K562 (cell line): ENCODE results near the gene JSRP1. TPM values are rescaled to one million over a fixed set of nuclear protein-coding genes. Genes with fewer than 3 reads are reported as not detected.

Experiments
- ARHGAP35 ChIP-seq: fragments of 450-650 bp; IDR thresholded peaks from 2 replicates; pipeline ENCODE4 v1.6.1; 2018; ENCODE audit not compliant: partially characterized antibody
- BCL6 ChIP-seq: fragments of 250-450 bp; sonication (Bioruptor Pico); IDR thresholded peaks from 2 replicates; pipeline ENCODE4 v1.4.0; 2020
- CHD2 ChIP-seq: IDR thresholded peaks from 2 replicates; pipeline ENCODE4 v1.6.1; 2011; ENCODE audit warnings: low read depth, low read length
- HSF4 ChIP-seq: fragments of 250-450 bp; sonication (Bioruptor Pico); IDR thresholded peaks from 2 replicates; pipeline ENCODE4 v2.1.2; 2022; ENCODE audit warnings: mild to moderate bottlenecking, moderate library complexity, borderline replicate concordance
- SAFB ChIP-seq: fragments of 200-400 bp; formaldehyde crosslinking; IDR thresholded peaks from 2 replicates; pipeline ENCODE4 v1.6.1; 2017; ENCODE audit warnings: low read depth, low read length, borderline replicate concordance
- SPI1 ChIP-seq: IDR thresholded peaks from 2 replicates; pipeline ENCODE4 v1.6.1; 2011; ENCODE audit warnings: low read depth, low read length, control low read depth, borderline replicate concordance
- TBP ChIP-seq: optimal IDR thresholded peaks from 2 replicates; pipeline ENCODE3; 2011; ENCODE audit warnings: low read depth, low read length, improper control_type of control experiment
- TEAD4 ChIP-seq, 2 experiments: sonication (generic) in 1 of 2; formaldehyde crosslinking in 1 of 2; IDR thresholded peaks; 2 replicates each; pipeline versions ENCODE4 v1.6.1 to v1.8.0; 2012 to 2022; ENCODE audit warnings: borderline replicate concordance in 1 of 2, inconsistent platforms in 1 of 2, low read length in 1 of 2, mild to moderate bottlenecking in 1 of 2, missing genetic modification reagents in 1 of 2
- ZFPM2 ChIP-seq: fragments of 250-450 bp; sonication (Bioruptor Pico); IDR thresholded peaks from 2 replicates; pipeline ENCODE4 v1.5.1; 2022; ENCODE audit warnings: mild to moderate bottlenecking
- ZNF232 ChIP-seq: sonication (generic); formaldehyde crosslinking; IDR thresholded peaks from 2 replicates; pipeline ENCODE4 v1.8.0; 2022; ENCODE audit warnings: mild to moderate bottlenecking, missing genetic modification reagents
- ZNF592 ChIP-seq: fragments of 450-650 bp; IDR thresholded peaks from 2 replicates; pipeline ENCODE4 v1.6.1; 2017; ENCODE audit warnings: antibody characterized with exemption, mild to moderate bottlenecking
- ZSCAN32 ChIP-seq: fragments of 450-650 bp; formaldehyde crosslinking; IDR thresholded peaks from 2 replicates; pipeline ENCODE4 v1.4.0; 2020; ENCODE audit warnings: mild to moderate bottlenecking, moderate library complexity
- polyA plus RNA-seq, 8 experiments: library from polyadenylated mRNA; depleted of rRNA in 4 of 8; stranded (reverse) in 5 of 8; unstranded in 3 of 8; fragments of >200 nt; fragmentation: Nextera tagmentation in 2 of 8; fragmentation: Illumina TruSeq in 1 of 8; extraction: Ambion mirVana in 2 of 8; extraction: Trizol in 1 of 8; gene quantifications; 2 replicates each; pipeline versions ENCODE4 v1.2.1 to v1.2.3, GENCODE V29; 2011 to 2014; ENCODE audit warnings: inconsistent platforms in 1 of 8, missing spikeins in 1 of 8
- total RNA-seq, 7 experiments: library from RNA; depleted of rRNA in 6 of 7; stranded (reverse); fragments of >200 nt in 6 of 7; fragmentation: Illumina TruSeq in 2 of 7; extraction: Trizol in 2 of 7; gene quantifications; 2 replicates each; pipeline versions ENCODE4 v1.2.1 to v1.2.3, GENCODE V29; 2011 to 2021; ENCODE audit warnings: low replicate concordance in 1 of 7
- TF ChIP-seq, protein P1 (sequence below): fragments of 450-650 bp; formaldehyde crosslinking; IDR thresholded peaks from 2 replicates; pipeline ENCODE4 v1.4.0; 2020; ENCODE audit warnings: mild to moderate bottlenecking, moderate library complexity
- TF ChIP-seq, protein P2 (sequence below), 3 experiments: IDR thresholded peaks in 2 of 3; conservative IDR thresholded peaks in 1 of 3; 2 replicates each; pipeline ENCODE4 v1.5.1; 2011 to 2012; ENCODE audit warnings: low read length in 3 of 3, mild to moderate bottlenecking in 3 of 3, control low read depth in 2 of 3, improper control_type of control experiment in 1 of 3, inconsistent platforms in 1 of 3, low read depth in 1 of 3, mixed read lengths in 1 of 3, moderate library complexity in 1 of 3; ENCODE audit not compliant: insufficient read depth in 2 of 3
- TF ChIP-seq, protein P3 (sequence below): fragments of 450-650 bp; formaldehyde crosslinking; conservative IDR thresholded peaks from 2 replicates; pipeline ENCODE4 v1.4.0; 2022; ENCODE audit warnings: mild to moderate bottlenecking, missing genetic modification characterization
- TF ChIP-seq, protein P4 (sequence below): sonication (generic); formaldehyde crosslinking; IDR thresholded peaks from 2 replicates; pipeline ENCODE4 v1.8.0; 2022; ENCODE audit warnings: missing genetic modification reagents, mild to moderate bottlenecking, borderline replicate concordance

The JSRP1 gene
- total and polyA plus RNA-seq, 9 of the 15 experiments (the other 6 are each of a cell fraction or from before 2014, with no cell fraction given), result 0.08 to 1.2 (median 0.51) TPM; not detected in 4

GRCh38 chr19:2261438-2262172, 5.4 kb upstream of the JSRP1 start (continued):
- TF ChIP-seq ZNF592, result peak; percentile 70
- TF ChIP-seq SPI1, result no peak
- no peak for TF ChIP-seq ZNF232
- no peak for TF ChIP-seq ARHGAP35
- TF ChIP-seq, protein P1, sequence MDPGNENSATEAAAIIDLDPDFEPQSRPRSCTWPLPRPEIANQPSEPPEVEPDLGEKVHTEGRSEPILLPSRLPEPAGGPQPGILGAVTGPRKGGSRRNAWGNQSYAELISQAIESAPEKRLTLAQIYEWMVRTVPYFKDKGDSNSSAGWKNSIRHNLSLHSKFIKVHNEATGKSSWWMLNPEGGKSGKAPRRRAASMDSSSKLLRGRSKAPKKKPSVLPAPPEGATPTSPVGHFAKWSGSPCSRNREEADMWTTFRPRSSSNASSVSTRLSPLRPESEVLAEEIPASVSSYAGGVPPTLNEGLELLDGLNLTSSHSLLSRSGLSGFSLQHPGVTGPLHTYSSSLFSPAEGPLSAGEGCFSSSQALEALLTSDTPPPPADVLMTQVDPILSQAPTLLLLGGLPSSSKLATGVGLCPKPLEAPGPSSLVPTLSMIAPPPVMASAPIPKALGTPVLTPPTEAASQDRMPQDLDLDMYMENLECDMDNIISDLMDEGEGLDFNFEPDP (CRISPR knock-in tag), result no peak
- TF ChIP-seq, protein P2, sequence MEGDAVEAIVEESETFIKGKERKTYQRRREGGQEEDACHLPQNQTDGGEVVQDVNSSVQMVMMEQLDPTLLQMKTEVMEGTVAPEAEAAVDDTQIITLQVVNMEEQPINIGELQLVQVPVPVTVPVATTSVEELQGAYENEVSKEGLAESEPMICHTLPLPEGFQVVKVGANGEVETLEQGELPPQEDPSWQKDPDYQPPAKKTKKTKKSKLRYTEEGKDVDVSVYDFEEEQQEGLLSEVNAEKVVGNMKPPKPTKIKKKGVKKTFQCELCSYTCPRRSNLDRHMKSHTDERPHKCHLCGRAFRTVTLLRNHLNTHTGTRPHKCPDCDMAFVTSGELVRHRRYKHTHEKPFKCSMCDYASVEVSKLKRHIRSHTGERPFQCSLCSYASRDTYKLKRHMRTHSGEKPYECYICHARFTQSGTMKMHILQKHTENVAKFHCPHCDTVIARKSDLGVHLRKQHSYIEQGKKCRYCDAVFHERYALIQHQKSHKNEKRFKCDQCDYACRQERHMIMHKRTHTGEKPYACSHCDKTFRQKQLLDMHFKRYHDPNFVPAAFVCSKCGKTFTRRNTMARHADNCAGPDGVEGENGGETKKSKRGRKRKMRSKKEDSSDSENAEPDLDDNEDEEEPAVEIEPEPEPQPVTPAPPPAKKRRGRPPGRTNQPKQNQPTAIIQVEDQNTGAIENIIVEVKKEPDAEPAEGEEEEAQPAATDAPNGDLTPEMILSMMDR (IDR thresholded peaks at IDR 0.05 in 2 of 3, conservative IDR thresholded peaks at IDR 0.05 in 1 of 3; ENCODE audit: insufficient read depth in 2 of 3, low read depth in 1 of 3, low read length in 3 of 3), result peak; percentile 64 to 79 (median 74)
- TF ChIP-seq SAFB, result no peak
- TF ChIP-seq HSF4 (CRISPR knock-in tag), result no peak
- TF ChIP-seq TBP, result no peak
- TF ChIP-seq, protein P3, sequence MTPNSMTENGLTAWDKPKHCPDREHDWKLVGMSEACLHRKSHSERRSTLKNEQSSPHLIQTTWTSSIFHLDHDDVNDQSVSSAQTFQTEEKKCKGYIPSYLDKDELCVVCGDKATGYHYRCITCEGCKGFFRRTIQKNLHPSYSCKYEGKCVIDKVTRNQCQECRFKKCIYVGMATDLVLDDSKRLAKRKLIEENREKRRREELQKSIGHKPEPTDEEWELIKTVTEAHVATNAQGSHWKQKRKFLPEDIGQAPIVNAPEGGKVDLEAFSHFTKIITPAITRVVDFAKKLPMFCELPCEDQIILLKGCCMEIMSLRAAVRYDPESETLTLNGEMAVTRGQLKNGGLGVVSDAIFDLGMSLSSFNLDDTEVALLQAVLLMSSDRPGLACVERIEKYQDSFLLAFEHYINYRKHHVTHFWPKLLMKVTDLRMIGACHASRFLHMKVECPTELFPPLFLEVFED (CRISPR knock-in tag), result no peak
- TF ChIP-seq, protein P4, sequence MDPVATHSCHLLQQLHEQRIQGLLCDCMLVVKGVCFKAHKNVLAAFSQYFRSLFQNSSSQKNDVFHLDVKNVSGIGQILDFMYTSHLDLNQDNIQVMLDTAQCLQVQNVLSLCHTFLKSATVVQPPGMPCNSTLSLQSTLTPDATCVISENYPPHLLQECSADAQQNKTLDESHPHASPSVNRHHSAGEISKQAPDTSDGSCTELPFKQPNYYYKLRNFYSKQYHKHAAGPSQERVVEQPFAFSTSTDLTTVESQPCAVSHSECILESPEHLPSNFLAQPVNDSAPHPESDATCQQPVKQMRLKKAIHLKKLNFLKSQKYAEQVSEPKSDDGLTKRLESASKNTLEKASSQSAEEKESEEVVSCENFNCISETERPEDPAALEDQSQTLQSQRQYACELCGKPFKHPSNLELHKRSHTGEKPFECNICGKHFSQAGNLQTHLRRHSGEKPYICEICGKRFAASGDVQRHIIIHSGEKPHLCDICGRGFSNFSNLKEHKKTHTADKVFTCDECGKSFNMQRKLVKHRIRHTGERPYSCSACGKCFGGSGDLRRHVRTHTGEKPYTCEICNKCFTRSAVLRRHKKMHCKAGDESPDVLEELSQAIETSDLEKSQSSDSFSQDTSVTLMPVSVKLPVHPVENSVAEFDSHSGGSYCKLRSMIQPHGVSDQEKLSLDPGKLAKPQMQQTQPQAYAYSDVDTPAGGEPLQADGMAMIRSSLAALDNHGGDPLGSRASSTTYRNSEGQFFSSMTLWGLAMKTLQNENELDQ (CRISPR knock-in tag), result no peak
- no peak for TF ChIP-seq TEAD4 (IDR thresholded peaks at IDR 0.05; ENCODE audit: low read length)
- TF ChIP-seq TEAD4 (CRISPR knock-in tag; IDR thresholded peaks at IDR 0.05; ENCODE audit: borderline replicate concordance), result 0 out of 2 replicates have a peak, but pooled peaks have one; percentile 21
- no peak for TF ChIP-seq ZSCAN32 (CRISPR knock-in tag)
- no peak for TF ChIP-seq CHD2
- no peak for TF ChIP-seq BCL6 (CRISPR knock-in tag)
- no peak for TF ChIP-seq ZFPM2 (CRISPR knock-in tag)
